Retinal pigment epithelial cell (primary cell): ENCODE measurements around the gene S100A1.

Experiments
- DNase-seq: peaks from one replicate; pipeline ENCODE4 v3.0.0-alpha.2; 2010; ENCODE audit warnings: low read depth
- H3K4me3 ChIP-seq: 2 replicates; pipeline ENCODE4 v1.5.1; 2011; ENCODE audit warnings: mild to moderate bottlenecking, low read length, control low read depth, moderate library complexity
- TF ChIP-seq, protein P1 (sequence below): conservative IDR thresholded peaks from 2 replicates; pipeline ENCODE4 v1.5.1; 2011; ENCODE audit warnings: low read depth, low read length, control low read depth, inconsistent platforms

The S100A1 gene

DNA sequence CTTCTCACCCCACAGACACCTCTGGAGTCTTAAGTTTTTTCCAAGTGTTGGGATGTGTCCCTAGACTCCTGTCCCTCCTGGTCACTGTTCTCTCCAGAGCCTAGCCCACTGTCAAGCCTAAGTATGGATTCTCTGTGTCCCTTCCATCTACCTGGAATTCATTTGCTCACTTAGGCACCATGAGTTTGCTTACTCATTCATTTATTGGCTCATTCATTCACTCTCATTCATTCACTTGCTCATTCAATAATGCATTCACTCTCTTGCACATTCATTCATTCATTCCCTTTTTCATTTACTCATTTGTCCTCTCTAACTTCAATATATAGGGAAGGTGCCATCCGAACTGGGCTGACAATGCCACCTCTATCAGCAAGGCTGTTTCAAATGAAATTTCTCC lies 16.9 kb upstream of the S100A1 start:
- TF ChIP-seq, protein P1, sequence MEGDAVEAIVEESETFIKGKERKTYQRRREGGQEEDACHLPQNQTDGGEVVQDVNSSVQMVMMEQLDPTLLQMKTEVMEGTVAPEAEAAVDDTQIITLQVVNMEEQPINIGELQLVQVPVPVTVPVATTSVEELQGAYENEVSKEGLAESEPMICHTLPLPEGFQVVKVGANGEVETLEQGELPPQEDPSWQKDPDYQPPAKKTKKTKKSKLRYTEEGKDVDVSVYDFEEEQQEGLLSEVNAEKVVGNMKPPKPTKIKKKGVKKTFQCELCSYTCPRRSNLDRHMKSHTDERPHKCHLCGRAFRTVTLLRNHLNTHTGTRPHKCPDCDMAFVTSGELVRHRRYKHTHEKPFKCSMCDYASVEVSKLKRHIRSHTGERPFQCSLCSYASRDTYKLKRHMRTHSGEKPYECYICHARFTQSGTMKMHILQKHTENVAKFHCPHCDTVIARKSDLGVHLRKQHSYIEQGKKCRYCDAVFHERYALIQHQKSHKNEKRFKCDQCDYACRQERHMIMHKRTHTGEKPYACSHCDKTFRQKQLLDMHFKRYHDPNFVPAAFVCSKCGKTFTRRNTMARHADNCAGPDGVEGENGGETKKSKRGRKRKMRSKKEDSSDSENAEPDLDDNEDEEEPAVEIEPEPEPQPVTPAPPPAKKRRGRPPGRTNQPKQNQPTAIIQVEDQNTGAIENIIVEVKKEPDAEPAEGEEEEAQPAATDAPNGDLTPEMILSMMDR: no peak
- H3K4me3 ChIP-seq: peak overlapping the region; percentile 70
- no peak for DNase-seq

GRCh38 chr1:153612111-153612754 lies 16.0 kb upstream of the S100A1 start:
- TF ChIP-seq, protein P1: no peak
- H3K4me3 ChIP-seq: peak overlapping the region; percentile 70
- no peak for DNase-seq

DNA sequence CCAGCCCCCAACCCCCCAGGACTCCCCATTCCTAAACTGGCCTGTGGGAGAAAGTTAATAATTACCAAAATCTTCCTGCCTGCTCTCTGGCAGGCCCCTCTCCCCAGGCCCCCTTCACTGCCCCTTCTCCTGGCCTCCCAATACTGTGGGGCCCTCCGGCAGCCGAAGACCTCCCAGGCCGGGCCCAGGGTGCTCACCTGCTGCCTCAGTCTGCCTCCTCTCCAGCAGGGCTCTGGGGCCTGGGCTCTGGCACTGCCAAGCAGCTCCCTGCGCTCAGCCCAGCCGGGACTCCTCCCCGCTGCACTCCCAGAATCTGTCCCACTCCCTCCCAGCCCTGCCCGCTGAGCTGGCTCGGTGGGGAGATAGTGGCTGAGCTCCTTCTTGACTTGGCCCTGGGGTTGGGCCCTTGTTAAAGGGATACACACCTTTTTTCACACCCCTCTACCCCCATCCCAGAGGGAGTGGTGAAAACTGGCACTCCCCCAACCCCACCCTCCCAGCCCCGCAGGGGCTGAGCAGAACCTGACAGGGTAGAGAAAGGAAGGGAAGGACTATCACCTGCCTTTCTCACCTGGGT lies 15.4 kb upstream of the S100A1 start, which contains the start of gene S100A16:
Gene S100A16, minus strand, starts transcription at position 383 of the 577 bp plus-strand sequence. CDS start 4,986 bp downstream, outside the sequence.
- TF ChIP-seq, protein P1: no peak
- no peak for DNase-seq
- peak within 1 kb of the TSS; percentile 70 for H3K4me3 ChIP-seq

GRCh38 chr1:153613406-153613805 lies 14.8 kb upstream of the S100A1 start:
- no peak for DNase-seq
- TF ChIP-seq, protein P1: no peak
- H3K4me3 ChIP-seq: no peak overlapping the region

GRCh38 chr1:153614189-153614900 lies 13.9 kb upstream of the S100A1 start:
- H3K4me3 ChIP-seq: no peak overlapping the region
- TF ChIP-seq, protein P1: no peak

GRCh38 chr1:153614906-153615305 lies 13.3 kb upstream of the S100A1 start:
- H3K4me3 ChIP-seq: no peak overlapping the region

More at GRCh38 chr1:153614189-153614900, 13.9 kb upstream of the S100A1 start:
- DNase-seq: no peak

More at GRCh38 chr1:153614906-153615305, 13.3 kb upstream of the S100A1 start:
- TF ChIP-seq, protein P1: no peak
- DNase-seq: no peak
